HCT116 (cell line): ENCODE measurements around the gene CSN2. TPM values are rescaled to one million over a fixed set of nuclear protein-coding genes. Genes with fewer than 3 reads are reported as not detected.

ENCODE experiments used
- ATAC-seq: fragments of 200-7000 bp; cut with Tn5 transposase; 2 replicates; pipeline ENCODE4 v1.9.1; 2020; ENCODE audit warnings: mild to moderate bottlenecking, moderate library complexity
- BruUV-seq: library from RNA; stranded (reverse); fragments of 400-500 nt; replicated peaks from 2 replicates; lab custom pipeline; 2021; lab: Mats Ljungman, UMichigan
- CTCF ChIA-PET: fragments of 300-600 bp; sonication (Branson Sonifier 250); formaldehyde crosslinking; loops from one replicate; lab custom pipeline; 2021; ENCODE audit warnings: antibody characterized with exemption; lab: Charles Lee
- POLR2A ChIA-PET: fragments of 300-600, 350-600 bp; sonication (Branson Sonifier 250); formaldehyde crosslinking; loops from one replicate; lab custom pipeline; 2021; ENCODE audit warnings: antibody characterized with exemption; lab: Charles Lee
- RAD21 ChIA-PET, 2 experiments: fragments of 300-600 bp; sonication (Branson Sonifier 250); formaldehyde crosslinking; loops; one replicate each; lab custom pipeline; 2023; ENCODE audit warnings: low total read pairs in 2 of 2; ENCODE audit not compliant: uncharacterized antibody in 2 of 2, unreplicated experiment in 2 of 2, low non-redundant PET in 1 of 2; lab: Charles Lee
- DNase-seq: peaks from one replicate; pipeline ENCODE4 v3.0.0-alpha.2; 2010; ENCODE audit warnings: low read depth, low spot score
- H2AFZ ChIP-seq: fragments of 200-600 bp; shearing (Covaris generic), sonication (generic); 2 replicates; pipeline ENCODE4 v1.6.1; 2017; ENCODE audit warnings: low read depth, mixed run types, mixed read lengths, antibody characterized with exemption, low read length; ENCODE audit not compliant: poor library complexity, severe bottlenecking
- H3K27ac ChIP-seq: 2 replicates; pipeline ENCODE4 v1.5.1; 2012; ENCODE audit warnings: low read depth, low read length
- H3K27me3 ChIP-seq: fragments of 200-600 bp; sonication (generic); 2 replicates; pipeline ENCODE4 v1.6.1; 2016; ENCODE audit warnings: mixed run types, low read length, mixed read lengths; ENCODE audit not compliant: insufficient read depth
- H3K36me3 ChIP-seq, 2 experiments: fragments of 200-500 bp in 1 of 2; fragments of 200-600 bp in 1 of 2; sonication (Bioruptor generic) in 1 of 2; sonication (generic) in 1 of 2; 2 replicates each; pipeline versions ENCODE4 v1.5.1 to v1.6.1; 2014 to 2016; ENCODE audit warnings: low read length in 2 of 2, inconsistent platforms in 1 of 2, mixed read lengths in 1 of 2, mixed run types in 1 of 2; ENCODE audit not compliant: insufficient read depth in 2 of 2, control insufficient read depth in 1 of 2
- H3K4me1 ChIP-seq, 2 experiments: fragments of 200-600 bp in 1 of 2; sonication (generic) in 1 of 2; 2 replicates each; pipeline versions ENCODE4 v1.5.1 to v1.6.1; 2012 to 2017; ENCODE audit warnings: low read length in 2 of 2, inconsistent platforms in 1 of 2, mild to moderate bottlenecking in 1 of 2, mixed read lengths in 1 of 2, mixed run types in 1 of 2, moderate library complexity in 1 of 2; ENCODE audit not compliant: insufficient read depth in 2 of 2, control insufficient read depth in 1 of 2
- H3K4me2 ChIP-seq: fragments of 200-600 bp; sonication (generic); 2 replicates; pipeline ENCODE4 v1.6.1; 2017; ENCODE audit warnings: mixed run types, low read length, mixed read lengths
- H3K4me3 ChIP-seq, 2 experiments: fragments of 200-600 bp in 1 of 2; sonication (generic) in 1 of 2; replicated peaks in 1 of 2; 2 replicates each; pipeline ENCODE4 v1.5.1; 2011 to 2016; ENCODE audit warnings: low read length in 2 of 2, control low read depth in 1 of 2, low read depth in 1 of 2, mild to moderate bottlenecking in 1 of 2, mixed read lengths in 1 of 2, mixed run types in 1 of 2
- H3K79me2 ChIP-seq: fragments of 200-600 bp; sonication (generic); 2 replicates; pipeline ENCODE4 v1.6.1; 2017; ENCODE audit warnings: mild to moderate bottlenecking, mixed run types, low read length, moderate library complexity, mixed read lengths; ENCODE audit not compliant: insufficient read depth
- H3K9ac ChIP-seq: fragments of 200-600 bp; sonication (generic); 2 replicates; pipeline ENCODE4 v1.6.1; 2016; ENCODE audit warnings: low read length, mixed read lengths
- H3K9me2 ChIP-seq: fragments of 200-600 bp; sonication (generic), shearing (Covaris generic); 2 replicates; pipeline ENCODE4 v1.6.1; 2017; ENCODE audit warnings: mixed run types, mild to moderate bottlenecking, moderate library complexity; ENCODE audit not compliant: insufficient read depth
- H3K9me3 ChIP-seq, 2 experiments: fragments of 200-500 bp in 1 of 2; fragments of 200-600 bp in 1 of 2; sonication (Bioruptor generic) in 1 of 2; sonication (generic) in 1 of 2; 2 replicates each; pipeline ENCODE4 v1.6.1; 2014 to 2017; ENCODE audit warnings: low read length in 2 of 2, mixed read lengths in 2 of 2, inconsistent platforms in 1 of 2, low read depth in 1 of 2, mild to moderate bottlenecking in 1 of 2, mixed run types in 1 of 2, moderate library complexity in 1 of 2; ENCODE audit not compliant: control insufficient read depth in 1 of 2, insufficient read depth in 1 of 2
- H4K20me1 ChIP-seq: fragments of 200-600 bp; sonication (generic), shearing (Covaris generic); 2 replicates; pipeline ENCODE4 v1.6.1; 2017; ENCODE audit warnings: mixed run types, mild to moderate bottlenecking, moderate library complexity; ENCODE audit not compliant: insufficient read depth
- EZH2 ChIP-seq: fragments of 200-600 bp; sonication (generic); IDR thresholded peaks from 2 replicates; pipeline ENCODE4 v1.6.1; 2017; ENCODE audit warnings: antibody characterized with exemption, mixed run types
- JUND ChIP-seq: IDR thresholded peaks from 2 replicates; pipeline ENCODE4 v1.6.1; 2012
- POLR2A ChIP-seq: IDR thresholded peaks from 2 replicates; pipeline ENCODE4 v1.7.0; 2011; ENCODE audit warnings: borderline replicate concordance; ENCODE audit not compliant: insufficient read depth, insufficient read length; ENCODE audit errors: extremely low read depth
- POLR2AphosphoS5 ChIP-seq: IDR thresholded peaks from 2 replicates; pipeline ENCODE4 v1.6.1; 2011; ENCODE audit warnings: mild to moderate bottlenecking, low read depth, low read length, moderate library complexity
- YY1 ChIP-seq: IDR thresholded peaks from 2 replicates; pipeline ENCODE4 v1.6.1; 2011; ENCODE audit warnings: low read length, low read depth, moderate library complexity, mild to moderate bottlenecking; ENCODE audit not compliant: insufficient replicate concordance; ENCODE audit errors: extremely low read depth
- ZNF274 ChIP-seq: fragments of 200-500 bp; sonication (Bioruptor generic); IDR thresholded peaks from 2 replicates; pipeline ENCODE4 v1.6.1; 2014; ENCODE audit warnings: mild to moderate bottlenecking, low read depth, low read length, inconsistent platforms
- intact Hi-C: fragments of 100-400 bp; cut with micrococcal nuclease; formaldehyde crosslinking; loops from 2 replicates; pipeline ENCODE4 v1.10.0; 2022
- total RNA-seq: library from RNA; stranded (reverse); gene quantifications from one replicate; pipeline ENCODE4 v1.2.1, GENCODE V29; 2021; ENCODE audit not compliant: unreplicated experiment
- TF ChIP-seq, protein P1 (sequence below): IDR thresholded peaks from 2 replicates; pipeline ENCODE4 v1.6.1; 2012
- TF ChIP-seq, protein P2 (sequence below): IDR thresholded peaks from 2 replicates; pipeline ENCODE4 v1.6.1; 2011; ENCODE audit warnings: mild to moderate bottlenecking, low read length, moderate library complexity; ENCODE audit not compliant: insufficient replicate concordance; ENCODE audit errors: extremely low read depth
- TF ChIP-seq, protein P3 (sequence below), 3 experiments: fragments of 200-600 bp in 1 of 3; sonication (generic) in 1 of 3; IDR thresholded peaks in 2 of 3; conservative IDR thresholded peaks in 1 of 3; 2 replicates each; pipeline ENCODE4 v1.5.1; 2012 to 2017; ENCODE audit warnings: low read depth in 2 of 3, low read length in 2 of 3, antibody characterized with exemption in 1 of 3, borderline replicate concordance in 1 of 3, control low read depth in 1 of 3, mild to moderate bottlenecking in 1 of 3, mixed read lengths in 1 of 3, mixed run types in 1 of 3, moderate library complexity in 1 of 3; ENCODE audit not compliant: insufficient read depth in 1 of 3

The CSN2 gene
- total RNA-seq, 1 experiment from 2014 or later = not detected

GRCh38 chr4:69974631-69975030 is 9.1 kb upstream of the CSN2 start:
- CTCF ChIA-PET = no interaction called here
- intact Hi-C loops = no loop called here
- DNase-seq (no peak), ATAC-seq (no peak)
- Histone ChIP-seq H3K27me3 (no peaks in the 10 kb centered on the region), H3K9me3 (no peaks in the 10 kb centered on the region), H3K79me2 (no peaks in the 10 kb centered on the region), H3K4me1 (no peaks in the 10 kb centered on the region), H3K36me3 (no peaks in the 10 kb centered on the region), H3K4me2 (no peak overlapping the region), H3K9ac (no peak overlapping the region), H3K4me3 (no peak overlapping the region), H2AFZ (no peak overlapping the region)
- RAD21 ChIA-PET = no interaction called here
- no peak for TF ChIP-seq ZNF274
- TF ChIP-seq YY1 = no peak
- TF ChIP-seq, protein P1, sequence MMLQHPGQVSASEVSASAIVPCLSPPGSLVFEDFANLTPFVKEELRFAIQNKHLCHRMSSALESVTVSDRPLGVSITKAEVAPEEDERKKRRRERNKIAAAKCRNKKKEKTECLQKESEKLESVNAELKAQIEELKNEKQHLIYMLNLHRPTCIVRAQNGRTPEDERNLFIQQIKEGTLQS = no peak
- no peak for TF ChIP-seq POLR2AphosphoS5
- TF ChIP-seq EZH2 = no peak
- TF ChIP-seq, protein P2, sequence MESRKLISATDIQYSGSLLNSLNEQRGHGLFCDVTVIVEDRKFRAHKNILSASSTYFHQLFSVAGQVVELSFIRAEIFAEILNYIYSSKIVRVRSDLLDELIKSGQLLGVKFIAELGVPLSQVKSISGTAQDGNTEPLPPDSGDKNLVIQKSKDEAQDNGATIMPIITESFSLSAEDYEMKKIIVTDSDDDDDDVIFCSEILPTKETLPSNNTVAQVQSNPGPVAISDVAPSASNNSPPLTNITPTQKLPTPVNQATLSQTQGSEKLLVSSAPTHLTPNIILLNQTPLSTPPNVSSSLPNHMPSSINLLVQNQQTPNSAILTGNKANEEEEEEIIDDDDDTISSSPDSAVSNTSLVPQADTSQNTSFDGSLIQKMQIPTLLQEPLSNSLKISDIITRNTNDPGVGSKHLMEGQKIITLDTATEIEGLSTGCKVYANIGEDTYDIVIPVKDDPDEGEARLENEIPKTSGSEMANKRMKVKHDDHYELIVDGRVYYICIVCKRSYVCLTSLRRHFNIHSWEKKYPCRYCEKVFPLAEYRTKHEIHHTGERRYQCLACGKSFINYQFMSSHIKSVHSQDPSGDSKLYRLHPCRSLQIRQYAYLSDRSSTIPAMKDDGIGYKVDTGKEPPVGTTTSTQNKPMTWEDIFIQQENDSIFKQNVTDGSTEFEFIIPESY = no peak
- TF ChIP-seq POLR2A = no peak
- TF ChIP-seq JUND = no peak
- TF ChIP-seq, protein P3, sequence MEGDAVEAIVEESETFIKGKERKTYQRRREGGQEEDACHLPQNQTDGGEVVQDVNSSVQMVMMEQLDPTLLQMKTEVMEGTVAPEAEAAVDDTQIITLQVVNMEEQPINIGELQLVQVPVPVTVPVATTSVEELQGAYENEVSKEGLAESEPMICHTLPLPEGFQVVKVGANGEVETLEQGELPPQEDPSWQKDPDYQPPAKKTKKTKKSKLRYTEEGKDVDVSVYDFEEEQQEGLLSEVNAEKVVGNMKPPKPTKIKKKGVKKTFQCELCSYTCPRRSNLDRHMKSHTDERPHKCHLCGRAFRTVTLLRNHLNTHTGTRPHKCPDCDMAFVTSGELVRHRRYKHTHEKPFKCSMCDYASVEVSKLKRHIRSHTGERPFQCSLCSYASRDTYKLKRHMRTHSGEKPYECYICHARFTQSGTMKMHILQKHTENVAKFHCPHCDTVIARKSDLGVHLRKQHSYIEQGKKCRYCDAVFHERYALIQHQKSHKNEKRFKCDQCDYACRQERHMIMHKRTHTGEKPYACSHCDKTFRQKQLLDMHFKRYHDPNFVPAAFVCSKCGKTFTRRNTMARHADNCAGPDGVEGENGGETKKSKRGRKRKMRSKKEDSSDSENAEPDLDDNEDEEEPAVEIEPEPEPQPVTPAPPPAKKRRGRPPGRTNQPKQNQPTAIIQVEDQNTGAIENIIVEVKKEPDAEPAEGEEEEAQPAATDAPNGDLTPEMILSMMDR (IDR thresholded peaks at IDR 0.05 in 2 of 3, conservative IDR thresholded peaks at IDR 0.05 in 1 of 3; ENCODE audit: borderline replicate concordance in 1 of 3, insufficient read depth in 1 of 3, low read depth in 2 of 3, low read length in 2 of 3) = no peak
- TF ChIP-seq, all 23 proteins: peak for 0
- Histone ChIP-seq H3K9me2 (no peaks in the 10 kb centered on the region), H3K27ac (no peak overlapping the region), H4K20me1 (no peaks in the 10 kb centered on the region)
- no TSS peak for BruUV-seq
- POLR2A ChIA-PET = no interaction called here
